Endothelial cell of umbilical vein (primary cell): ENCODE data around the gene CNOT4. TPM values are rescaled to one million over a fixed set of nuclear protein-coding genes. Genes with fewer than 3 reads are reported as not detected.

Experiments used
- BruUV-seq: library from RNA; stranded (reverse); fragments of 400-500 nt; replicated peaks from 2 replicates; lab custom pipeline; 2021; lab: Mats Ljungman, UMichigan
- CTCF ChIA-PET: fragments of 300-600, 350-600 bp; sonication (Branson Sonifier 250); formaldehyde crosslinking; loops from one replicate; lab custom pipeline; 2021; ENCODE audit warnings: antibody characterized with exemption, inconsistent platforms; lab: Charles Lee
- POLR2A ChIA-PET: fragments of 300-600, 350-600 bp; sonication (Branson Sonifier 250); formaldehyde crosslinking; loops from one replicate; lab custom pipeline; 2021; ENCODE audit warnings: antibody characterized with exemption, inconsistent platforms; lab: Charles Lee
- DNase-seq: peaks from one replicate; pipeline ENCODE4 v3.0.0-alpha.2; 2011; ENCODE audit warnings: low read depth, low spot score
- FAIRE-seq: peaks from 2 replicates; lab custom pipeline; 2011; peaks lifted over from hg19 to GRCh38; lab: Jason Lieb, UNC
- H2AFZ ChIP-seq: 2 replicates; pipeline ENCODE4 v1.6.0; 2012; ENCODE audit warnings: low read depth, low read length, control low read depth, inconsistent platforms
- H3K27ac ChIP-seq: 2 replicates; pipeline ENCODE4 v1.5.1; 2011; ENCODE audit warnings: low read depth, mild to moderate bottlenecking, control low read depth, low read length, moderate library complexity; ENCODE audit not compliant: insufficient read depth
- H3K27me3 ChIP-seq, 2 experiments: 2 replicates each; pipeline versions ENCODE4 v1.6.0 to v1.6.1; 2011; ENCODE audit warnings: low read length in 2 of 2, mixed read lengths in 1 of 2; ENCODE audit not compliant: control insufficient read depth in 2 of 2, insufficient read depth in 2 of 2
- H3K36me3 ChIP-seq, 2 experiments: 2 replicates in 1 of 2; 3 replicates in 1 of 2; pipeline ENCODE4 v1.5.1; 2011; ENCODE audit warnings: low read length in 2 of 2, mild to moderate bottlenecking in 1 of 2, moderate library complexity in 1 of 2; ENCODE audit not compliant: control insufficient read depth in 2 of 2, insufficient read depth in 2 of 2; ENCODE audit errors: extremely low read depth in 1 of 2
- H3K4me1 ChIP-seq: 3 replicates; pipeline ENCODE4 v1.5.1; 2011; ENCODE audit warnings: mild to moderate bottlenecking, low read length; ENCODE audit not compliant: control insufficient read depth, insufficient read depth; ENCODE audit errors: extremely low read depth
- H3K4me2 ChIP-seq: 2 replicates; pipeline ENCODE4 v1.6.1; 2011; ENCODE audit warnings: low read length, control low read depth, mixed read lengths; ENCODE audit not compliant: insufficient read depth
- H3K4me3 ChIP-seq, 3 experiments: fragments of 200-600 bp in 1 of 3; sonication (generic), shearing (Covaris generic) in 1 of 3; replicated peaks in 1 of 3; 2 replicates each; pipeline ENCODE4 v1.5.1; 2011 to 2016; ENCODE audit warnings: control low read depth in 3 of 3, low read length in 3 of 3, mild to moderate bottlenecking in 2 of 3, inconsistent platforms in 1 of 3, low read depth in 1 of 3, moderate library complexity in 1 of 3; ENCODE audit not compliant: insufficient read depth in 1 of 3
- H3K79me2 ChIP-seq: 2 replicates; pipeline ENCODE4 v1.6.0; 2012; ENCODE audit warnings: low read length, inconsistent platforms; ENCODE audit not compliant: control insufficient read depth, insufficient read depth
- H3K9ac ChIP-seq: replicated peaks from 2 replicates; pipeline ENCODE3; 2011; ENCODE audit warnings: low read length, control low read depth; ENCODE audit not compliant: insufficient read depth; ENCODE audit errors: extremely low read depth
- H3K9me1 ChIP-seq: replicated peaks from 3 replicates; pipeline ENCODE4 v1.6.0; 2011; ENCODE audit warnings: mild to moderate bottlenecking, low read length; ENCODE audit not compliant: control insufficient read depth, insufficient read depth; ENCODE audit errors: extremely low read depth
- H3K9me3 ChIP-seq: replicated peaks from 2 replicates; pipeline ENCODE4 v1.5.1; 2012; ENCODE audit warnings: low read length, inconsistent platforms; ENCODE audit not compliant: control insufficient read depth, insufficient read depth
- H4K20me1 ChIP-seq: replicated peaks from 2 replicates; pipeline ENCODE3; 2011; ENCODE audit warnings: mild to moderate bottlenecking, low read length; ENCODE audit not compliant: control insufficient read depth, insufficient read depth; ENCODE audit errors: extremely low read depth
- EZH2 ChIP-seq: IDR thresholded peaks from 2 replicates; pipeline ENCODE4 v1.6.1; 2012; ENCODE audit warnings: borderline replicate concordance, low read depth, mild to moderate bottlenecking, moderate library complexity, low read length, inconsistent platforms; ENCODE audit not compliant: severe bottlenecking
- FOS ChIP-seq: IDR thresholded peaks from 2 replicates; pipeline ENCODE4 v1.6.1; 2011; ENCODE audit warnings: mild to moderate bottlenecking, low read length, moderate library complexity, borderline replicate concordance; ENCODE audit not compliant: insufficient read depth
- JUN ChIP-seq: IDR thresholded peaks from 2 replicates; pipeline ENCODE4 v1.6.1; 2011; ENCODE audit warnings: borderline replicate concordance, low read depth; ENCODE audit not compliant: insufficient read length, insufficient read depth
- MYC ChIP-seq: IDR thresholded peaks from one replicate; pipeline ENCODE4 v1.6.1; 2011; ENCODE audit warnings: mild to moderate bottlenecking, low read depth, low read length
- POLR2AphosphoS5 ChIP-seq: IDR thresholded peaks from 2 replicates; pipeline ENCODE4 v1.6.1; 2012; ENCODE audit warnings: low read depth, mild to moderate bottlenecking, control low read depth, low read length, moderate library complexity; ENCODE audit not compliant: insufficient read depth
- dilution Hi-C: fragments of 300-500 bp; cut with MboI; formaldehyde crosslinking; loops from one replicate; pipeline ENCODE4 v1.15.0; 2019; ENCODE audit warnings: low sequenced_read_pairs; ENCODE audit not compliant: extremely low pct_ligation_motif_present
- intact Hi-C: fragments of 100-400 bp; cut with micrococcal nuclease; formaldehyde crosslinking; loops from one replicate; pipeline ENCODE4 v1.10.0; 2022
- polyA plus RNA-seq, 4 experiments: library from polyadenylated mRNA; depleted of rRNA in 3 of 4; stranded (reverse) in 3 of 4; unstranded in 1 of 4; fragments of >200 nt; gene quantifications; 2 replicates each; pipeline versions ENCODE4 v1.2.1 to v1.2.3, GENCODE V29; 2011 to 2012; ENCODE audit warnings: missing spikeins in 1 of 4
- total RNA-seq: library from RNA; stranded (reverse); gene quantifications from 2 replicates; pipeline ENCODE4 v1.2.3, GENCODE V29; 2021
- TF ChIP-seq, protein P1 (sequence below): IDR thresholded peaks from 2 replicates; pipeline ENCODE4 v1.6.1; 2011; ENCODE audit not compliant: insufficient read depth, insufficient read length
- TF ChIP-seq, protein P2 (sequence below), 2 donors: IDR thresholded peaks; 1 replicate in 1 of 2; 2 replicates in 1 of 2; pipeline ENCODE4 v1.5.1; 2011; ENCODE audit warnings: low read length in 2 of 2, mild to moderate bottlenecking in 2 of 2, moderate library complexity in 2 of 2, control low read depth in 1 of 2, inconsistent platforms in 1 of 2, low read depth in 1 of 2; ENCODE audit not compliant: insufficient read depth in 1 of 2; ENCODE audit errors: extremely low read depth in 1 of 2

The CNOT4 gene
- total and polyA plus RNA-seq, 2 donors (not counting 3 experiments of a cell fraction or from before 2014, with no cell fraction given), result 10.3 to 21.7 TPM

DNA sequence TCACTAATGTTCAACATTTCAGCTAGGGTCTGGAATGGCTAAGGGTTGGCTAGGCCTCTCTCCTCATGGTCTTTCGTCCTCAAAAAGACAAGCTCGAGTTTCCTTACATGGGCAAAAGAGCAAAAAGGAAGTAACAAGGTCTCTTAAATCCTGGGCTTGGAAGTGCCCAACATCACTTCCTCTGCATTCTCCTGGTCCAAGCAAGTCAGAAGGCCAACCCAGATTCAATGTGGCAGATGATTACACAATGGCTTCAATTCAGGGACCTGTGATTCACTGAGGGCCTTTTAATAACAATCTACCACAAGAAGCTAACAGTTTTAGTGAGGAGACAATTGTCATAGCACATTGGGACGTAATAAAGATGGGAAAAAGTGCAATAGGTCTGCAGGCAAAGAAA, 43.4 kb upstream of the CNOT4 start:
- H3K36me3 ChIP-seq, result no peaks in the 10 kb centered on the region
- H3K4me1 ChIP-seq, result no peaks in the 10 kb centered on the region
- FAIRE-seq (no peak), DNase-seq (no peak)
- intact Hi-C loops (no loop called here), dilution Hi-C loops (no loop called here)
- H3K9me1 ChIP-seq, result peaks cover 2% of the 10 kb centered on the region
- H3K9ac ChIP-seq, result no peak overlapping the region
- no TSS peak for BruUV-seq
- no peaks in the 10 kb centered on the region for H4K20me1 ChIP-seq
- POLR2A ChIA-PET, result no interaction called here
- CTCF ChIA-PET, result interaction anchor here (1.4 to 1.8 kb wide), 2 partner anchors 31 to 279 kb away, joined by 4 to 8 read pairs; no protein-coding TSS in a partner anchor
- no peak overlapping the region for H2AFZ ChIP-seq
- TF ChIP-seq, protein P1, sequence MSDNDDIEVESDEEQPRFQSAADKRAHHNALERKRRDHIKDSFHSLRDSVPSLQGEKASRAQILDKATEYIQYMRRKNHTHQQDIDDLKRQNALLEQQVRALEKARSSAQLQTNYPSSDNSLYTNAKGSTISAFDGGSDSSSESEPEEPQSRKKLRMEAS, result no peak
- TF ChIP-seq EZH2 (no peak), JUN (no peak), MYC (no peak), FOS (no peak), POLR2AphosphoS5 (no peak)
- TF ChIP-seq, protein P2, sequence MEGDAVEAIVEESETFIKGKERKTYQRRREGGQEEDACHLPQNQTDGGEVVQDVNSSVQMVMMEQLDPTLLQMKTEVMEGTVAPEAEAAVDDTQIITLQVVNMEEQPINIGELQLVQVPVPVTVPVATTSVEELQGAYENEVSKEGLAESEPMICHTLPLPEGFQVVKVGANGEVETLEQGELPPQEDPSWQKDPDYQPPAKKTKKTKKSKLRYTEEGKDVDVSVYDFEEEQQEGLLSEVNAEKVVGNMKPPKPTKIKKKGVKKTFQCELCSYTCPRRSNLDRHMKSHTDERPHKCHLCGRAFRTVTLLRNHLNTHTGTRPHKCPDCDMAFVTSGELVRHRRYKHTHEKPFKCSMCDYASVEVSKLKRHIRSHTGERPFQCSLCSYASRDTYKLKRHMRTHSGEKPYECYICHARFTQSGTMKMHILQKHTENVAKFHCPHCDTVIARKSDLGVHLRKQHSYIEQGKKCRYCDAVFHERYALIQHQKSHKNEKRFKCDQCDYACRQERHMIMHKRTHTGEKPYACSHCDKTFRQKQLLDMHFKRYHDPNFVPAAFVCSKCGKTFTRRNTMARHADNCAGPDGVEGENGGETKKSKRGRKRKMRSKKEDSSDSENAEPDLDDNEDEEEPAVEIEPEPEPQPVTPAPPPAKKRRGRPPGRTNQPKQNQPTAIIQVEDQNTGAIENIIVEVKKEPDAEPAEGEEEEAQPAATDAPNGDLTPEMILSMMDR (IDR thresholded peaks at IDR 0.05; ENCODE audit: extremely low read depth in 1 of 2, insufficient read depth in 1 of 2, low read depth in 1 of 2, low read length in 2 of 2), result no peak
- no peaks in the 10 kb centered on the region for H3K9me3 ChIP-seq
- no peak overlapping the region for H3K27ac ChIP-seq
- peaks cover 5% of the 10 kb centered on the region for H3K79me2 ChIP-seq
- no peak overlapping the region for H3K4me2 ChIP-seq
- H3K27me3 ChIP-seq, result peaks cover 0 to 4% of the 10 kb centered on the region in 2 experiments
- no peak overlapping the region for H3K4me3 ChIP-seq
